NOMO-1 treated with DMSO at 0.1 percent for 48 hours (cell line): ENCODE data around the gene DGUOK.

ENCODE experiments used
- DNase-seq: peaks from one replicate; lab custom pipeline; 2025; ENCODE audit not compliant: unreplicated experiment; lab: John Stamatoyannopoulos, UW

DGUOK gene

GRCh38 chr2:73976803-73977202, 50.1 kb downstream of the DGUOK start:
- no peak for DNase-seq

- no peak for DNase-seq
Observed at GRCh38 chr2:73977466-73977865, 50.8 kb downstream of the DGUOK start.

GRCh38 chr2:73979021-73979420, 52.3 kb downstream of the DGUOK start:
- no peak for DNase-seq

GRCh38 chr2:73979686-73980085, 53.0 kb downstream of the DGUOK start:
- peak; percentile 54 for DNase-seq

- DNase-seq = no peak
Observed at GRCh38 chr2:73980566-73980965, 53.9 kb downstream of the DGUOK start.

GRCh38 chr2:73981081-73982001, 54.7 kb downstream of the DGUOK start:
- DNase-seq = peak; percentile 65

- DNase-seq = no peak
Observed at GRCh38 chr2:73982140-73982617, 55.5 kb downstream of the DGUOK start.

- DNase-seq = peak; percentile 27
Observed at GRCh38 chr2:73983322-73984202, 56.9 kb downstream of the DGUOK start.

GRCh38 chr2:73984203-73984921, 57.7 kb downstream of the DGUOK start, which contains the start of gene TET3:
Gene TET3, plus strand, starts transcription at chr2:73984910. Its CDS starts 1,494 bp downstream, at chr2:73986404.
- DNase-seq = no peak

GRCh38 chr2:73984922-73985307, 58.2 kb downstream of the DGUOK start:
- peak; percentile 25 for DNase-seq

GRCh38 chr2:73985308-73986084, 58.8 kb downstream of the DGUOK start:
- DNase-seq = peak; percentile 66

GRCh38 chr2:73986085-73986681, 59.5 kb downstream of the DGUOK start:
- DNase-seq = no peak

GRCh38 chr2:73987109-73987947, 60.6 kb downstream of the DGUOK start:
- peak; percentile 49 for DNase-seq

GRCh38 chr2:73987948-73988700, 61.4 kb downstream of the DGUOK start:
- DNase-seq = no peak

- DNase-seq = no peak
Observed at GRCh38 chr2:73989972-73990371, 63.3 kb downstream of the DGUOK start.

GRCh38 chr2:73990531-73990930, 63.9 kb downstream of the DGUOK start:
- no peak for DNase-seq

- DNase-seq = no peak
Observed at GRCh38 chr2:73992036-73992435, 65.4 kb downstream of the DGUOK start.

GRCh38 chr2:73993376-73993775, 66.7 kb downstream of the DGUOK start:
- DNase-seq = no peak
